Neuronal stem cell (in vitro differentiated cells): ENCODE results near the gene KLHL22.

ENCODE experiments used
- DNase-seq: peaks from one replicate; pipeline ENCODE4 v3.0.0-alpha.2; 2013; ENCODE audit warnings: low spot score
- H2AFZ ChIP-seq: one replicate; pipeline ENCODE4 v1.6.1; 2013; ENCODE audit warnings: mild to moderate bottlenecking, low read length, inconsistent platforms
- H2AK5ac ChIP-seq: 2 replicates; pipeline ENCODE4 v1.6.1; 2013; ENCODE audit warnings: low read depth, mild to moderate bottlenecking, inconsistent platforms, low read length, moderate library complexity, mixed read lengths
- H2BK120ac ChIP-seq: 2 replicates; pipeline ENCODE4 v1.6.1; 2013; ENCODE audit warnings: low read depth, mild to moderate bottlenecking, inconsistent platforms, low read length, moderate library complexity, mixed read lengths
- H2BK12ac ChIP-seq: one replicate; pipeline ENCODE4 v1.6.1; 2013; ENCODE audit warnings: low read length, inconsistent platforms
- H2BK15ac ChIP-seq: 2 replicates; pipeline ENCODE4 v1.6.1; 2013; ENCODE audit warnings: mild to moderate bottlenecking, low read length, inconsistent platforms, mixed read lengths
- H2BK5ac ChIP-seq: one replicate; pipeline ENCODE4 v1.6.1; 2013; ENCODE audit warnings: inconsistent platforms, mild to moderate bottlenecking, low read length, moderate library complexity
- H3K14ac ChIP-seq: one replicate; pipeline ENCODE4 v1.6.1; 2013; ENCODE audit warnings: low read length, inconsistent platforms
- H3K18ac ChIP-seq: 2 replicates; pipeline ENCODE4 v1.6.1; 2013; ENCODE audit warnings: low read length, inconsistent platforms
- H3K23ac ChIP-seq: 2 replicates; pipeline ENCODE4 v1.6.1; 2013; ENCODE audit warnings: low read depth, mild to moderate bottlenecking, mixed read lengths, low read length, inconsistent platforms; ENCODE audit not compliant: poor library complexity
- H3K27ac ChIP-seq: replicated peaks from 3 replicates; pipeline ENCODE4 v1.5.1; 2013; ENCODE audit warnings: low read length, inconsistent platforms
- H3K27me3 ChIP-seq, 3 experiments: 2 replicates each; pipeline ENCODE4 v1.6.1; 2013; ENCODE audit warnings: low read length in 3 of 3, mild to moderate bottlenecking in 2 of 3, inconsistent platforms in 1 of 3, low read depth in 1 of 3, mixed read lengths in 1 of 3, moderate library complexity in 1 of 3; ENCODE audit not compliant: control insufficient read depth in 3 of 3, insufficient read depth in 3 of 3
- H3K36me3 ChIP-seq, 2 donors: replicated peaks in 1 of 2; 2 replicates each; pipeline ENCODE4 v1.6.1; 2013; ENCODE audit warnings: low read length in 2 of 2; ENCODE audit not compliant: control insufficient read depth in 2 of 2, insufficient read depth in 2 of 2
- H3K4ac ChIP-seq: 2 replicates; pipeline ENCODE4 v1.6.1; 2013; ENCODE audit warnings: inconsistent platforms, mild to moderate bottlenecking, low read length, moderate library complexity
- H3K4me1 ChIP-seq, 2 donors: 1 replicate in 1 of 2; 2 replicates in 1 of 2; pipeline ENCODE4 v1.6.1; 2013; ENCODE audit warnings: low read length in 2 of 2, low read depth in 1 of 2; ENCODE audit not compliant: control insufficient read depth in 2 of 2, insufficient read depth in 1 of 2
- H3K4me2 ChIP-seq: one replicate; pipeline ENCODE4 v1.6.1; 2013; ENCODE audit warnings: mild to moderate bottlenecking, low read length, inconsistent platforms; ENCODE audit not compliant: insufficient read depth, poor library complexity, severe bottlenecking
- H3K4me3 ChIP-seq, 2 donors: 2 replicates each; pipeline ENCODE4 v1.5.1; 2013; ENCODE audit warnings: low read length in 2 of 2, mild to moderate bottlenecking in 2 of 2, inconsistent platforms in 1 of 2, moderate library complexity in 1 of 2
- H3K79me1 ChIP-seq: one replicate; pipeline ENCODE4 v1.6.1; 2013; ENCODE audit warnings: low read depth, mild to moderate bottlenecking, inconsistent platforms, low read length, moderate library complexity
- H3K9ac ChIP-seq: one replicate; pipeline ENCODE4 v1.6.1; 2013; ENCODE audit warnings: mild to moderate bottlenecking, low read depth, low read length, inconsistent platforms; ENCODE audit not compliant: poor library complexity
- H3K9me3 ChIP-seq, 2 donors: replicated peaks in 1 of 2; 2 replicates each; pipeline versions ENCODE3 to v1.6.1; 2013; ENCODE audit warnings: low read length in 2 of 2, mild to moderate bottlenecking in 2 of 2, inconsistent platforms in 1 of 2, low read depth in 1 of 2, mixed read lengths in 1 of 2, moderate library complexity in 1 of 2; ENCODE audit not compliant: control insufficient read depth in 2 of 2, insufficient read depth in 1 of 2
- H4K8ac ChIP-seq: one replicate; pipeline ENCODE4 v1.6.1; 2013; ENCODE audit warnings: low read depth, mild to moderate bottlenecking, inconsistent platforms, low read length, moderate library complexity
- H4K91ac ChIP-seq: one replicate; pipeline ENCODE4 v1.6.1; 2013; ENCODE audit warnings: low read length, low read depth, mild to moderate bottlenecking, inconsistent platforms; ENCODE audit not compliant: poor library complexity
- WGBS, 2 donors: extraction: QIAGEN DNeasy Blood & Tissue Kit; methylation state at CpG; one replicate each; pipeline ENCODE4 v1.1.7; 2013; ENCODE audit warnings: missing lambda C conversion rate in 2 of 2, mixed read lengths in 1 of 2; ENCODE audit not compliant: insufficient read length in 2 of 2, insufficient replicate concordance in 1 of 2; ENCODE audit errors: extremely low coverage in 2 of 2; 5-methylcytosine and 5-hydroxymethylcytosine counted together

Gene KLHL22

GRCh38 chr22:20427945-20428417 lies 67.6 kb downstream of the KLHL22 start:
- peaks cover 6% of the 10 kb centered on the region for H3K79me1 ChIP-seq
- H3K18ac ChIP-seq: no peak overlapping the region
- DNase-seq: no peak
- H4K8ac ChIP-seq: no peak overlapping the region
- no peak overlapping the region for H3K14ac ChIP-seq
- H3K4me1 ChIP-seq: peaks cover 8 to 20% of the 10 kb centered on the region in 2 donors
- no peak overlapping the region for H3K27ac ChIP-seq
- peaks cover 0 to 61% (median 24%) of the 10 kb centered on the region in 3 experiments for H3K27me3 ChIP-seq
- H2AFZ ChIP-seq: no peak overlapping the region
- H2BK120ac ChIP-seq: no peak overlapping the region
- no peak overlapping the region for H3K23ac ChIP-seq
- H3K9ac ChIP-seq: no peak overlapping the region
- peaks cover 0 to 11% of the 10 kb centered on the region in 2 donors for H3K9me3 ChIP-seq
- no peak overlapping the region for H3K4me2 ChIP-seq
- H4K91ac ChIP-seq: no peak overlapping the region
- no CpG with 5 or more reads among the region's 4 CpGs for WGBS, 2 donors
- no peak overlapping the region for H2BK5ac ChIP-seq
- H2AK5ac ChIP-seq: peak overlapping the region; percentile 14
- peaks cover 2 to 68% of the 10 kb centered on the region in 2 donors for H3K36me3 ChIP-seq
- H3K4ac ChIP-seq: no peak overlapping the region
- no peak overlapping the region for H3K4me3 ChIP-seq
- H2BK12ac ChIP-seq: no peak overlapping the region
- H2BK15ac ChIP-seq: no peak overlapping the region

- Histone ChIP-seq H2BK5ac (no peak overlapping the region), H4K91ac (no peak overlapping the region), H3K36me3 (peaks cover 2 to 66% of the 10 kb centered on the region in 2 donors), H3K27me3 (peaks cover 0 to 56% (median 24%) of the 10 kb centered on the region in 3 experiments), H3K23ac (peak overlapping the region; percentile 85), H3K18ac (no peak overlapping the region), H3K9me3 (peaks cover 0 to 11% of the 10 kb centered on the region in 2 donors), H3K9ac (peak overlapping the region; percentile 30), H2AFZ (no peak overlapping the region), H2AK5ac (peak overlapping the region; percentile 14), H3K4me1 (peaks cover 15 to 21% of the 10 kb centered on the region in 2 donors), H3K79me1 (peaks cover 6% of the 10 kb centered on the region), H2BK120ac (no peak overlapping the region), H3K4me2 (no peak overlapping the region), H3K4ac (no peak overlapping the region), H3K4me3 (no peak overlapping the region), H2BK15ac (no peak overlapping the region), H3K14ac (no peak overlapping the region), H2BK12ac (no peak overlapping the region), H3K27ac (no peak overlapping the region), H4K8ac (no peak overlapping the region)
- WGBS, 2 donors: no CpG with 5 or more reads among the region's 8 CpGs
- no peak for DNase-seq
Observed at GRCh38 chr22:20427104-20427944, 68.3 kb downstream of the KLHL22 start.

GRCh38 chr22:20426259-20426615 lies 69.4 kb downstream of the KLHL22 start:
- H3K27ac ChIP-seq: no peak overlapping the region
- H2BK120ac ChIP-seq: no peak overlapping the region

DNA sequence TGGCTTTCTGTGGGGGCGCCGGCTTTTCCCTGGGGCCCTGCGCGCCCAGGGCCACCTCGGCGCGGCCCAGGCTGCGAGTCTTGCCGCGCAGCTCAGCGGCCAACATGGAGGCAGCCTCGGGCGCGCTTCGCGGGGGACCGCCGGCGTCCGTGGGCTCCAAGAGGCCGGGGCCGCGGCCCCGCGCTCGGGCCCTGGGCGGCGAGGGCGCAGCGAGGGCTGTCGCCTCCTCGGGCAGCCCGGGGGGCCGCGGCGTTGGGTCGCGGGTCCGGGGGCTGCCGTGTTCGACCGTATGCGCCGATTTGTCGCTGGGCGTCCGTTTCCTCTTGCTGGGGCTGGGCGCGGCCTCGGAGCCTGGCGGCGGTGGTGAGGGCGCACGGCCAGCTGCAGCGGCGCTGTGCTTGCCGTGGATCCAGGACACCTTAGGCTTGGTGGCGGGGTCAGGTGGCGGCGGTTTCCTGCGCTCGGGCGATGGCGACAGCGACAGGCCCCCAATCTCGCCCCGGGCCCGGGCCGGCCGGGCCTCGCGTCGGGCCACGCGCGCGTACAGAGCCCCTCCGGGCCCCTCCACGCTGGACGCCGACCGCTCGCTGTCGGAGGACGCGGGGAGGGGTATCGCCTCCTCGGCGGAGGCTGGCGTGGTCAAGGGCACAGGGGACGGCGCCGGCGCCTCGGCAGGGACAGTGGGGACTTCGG lies 69.9 kb downstream of the KLHL22 start:
- Histone ChIP-seq H3K27ac (no peak overlapping the region), H2BK120ac (no peak overlapping the region), H3K9ac (no peak overlapping the region), H4K91ac (no peak overlapping the region), H3K36me3 (peaks cover 2 to 60% of the 10 kb centered on the region in 2 donors), H2BK15ac (peak overlapping the region; percentile 33), H3K79me1 (peaks cover 2% of the 10 kb centered on the region), H3K4ac (no peak overlapping the region), H2BK5ac (no peak overlapping the region), H2BK12ac (peak overlapping the region; percentile 10), H3K4me1 (peaks cover 18% of the 10 kb centered on the region in 2 donors), H3K18ac (no peak overlapping the region), H3K23ac (peak overlapping the region; percentile 95), H3K9me3 (peaks cover 0 to 9% of the 10 kb centered on the region in 2 donors), H2AFZ (no peak overlapping the region), H2AK5ac (no peak overlapping the region), H3K27me3 (peaks cover 0 to 40% (median 16%) of the 10 kb centered on the region in 3 experiments), H4K8ac (no peak overlapping the region), H3K4me3 (no peak overlapping the region), H3K4me2 (peak overlapping the region; percentile 11), H3K14ac (peak overlapping the region; percentile 71)
- DNase-seq: no peak
- no CpG with 5 or more reads among the region's 96 CpGs for WGBS, 2 donors

More at GRCh38 chr22:20426259-20426615, 69.4 kb downstream of the KLHL22 start:
- Histone ChIP-seq H3K9ac (peak overlapping the region; percentile 60), H2AK5ac (no peak overlapping the region), H2BK12ac (no peak overlapping the region), H2AFZ (no peak overlapping the region), H4K8ac (no peak overlapping the region), H3K4ac (no peak overlapping the region), H3K14ac (peak overlapping the region; percentile 71), H3K23ac (peak overlapping the region; percentile 95), H4K91ac (no peak overlapping the region), H3K18ac (peak overlapping the region; percentile 38), H3K27me3 (peaks cover 0 to 45% (median 21%) of the 10 kb centered on the region in 3 experiments), H3K4me1 (peaks cover 18 to 20% of the 10 kb centered on the region in 2 donors), H3K36me3 (peaks cover 2 to 61% of the 10 kb centered on the region in 2 donors), H3K4me3 (no peak overlapping the region), H2BK15ac (peak overlapping the region; percentile 33), H3K9me3 (peaks cover 0 to 9% of the 10 kb centered on the region in 2 donors), H3K4me2 (no peak overlapping the region), H3K79me1 (peaks cover 5% of the 10 kb centered on the region), H2BK5ac (no peak overlapping the region)
- DNase-seq: no peak
- no CpG with 5 or more reads among the region's 12 CpGs for WGBS, 2 donors
